ENCODE measurements around the gene NTNG1. TPM values are rescaled to one million over a fixed set of nuclear protein-coding genes. Genes with fewer than 3 reads are reported as not detected.

NTNG1 gene
- total and polyA plus RNA-seq, 2 of the 8 experiments (the other 6 are each of a cell fraction or from before 2014, with no cell fraction given), result 1.2 to 4.1 TPM

DNA sequence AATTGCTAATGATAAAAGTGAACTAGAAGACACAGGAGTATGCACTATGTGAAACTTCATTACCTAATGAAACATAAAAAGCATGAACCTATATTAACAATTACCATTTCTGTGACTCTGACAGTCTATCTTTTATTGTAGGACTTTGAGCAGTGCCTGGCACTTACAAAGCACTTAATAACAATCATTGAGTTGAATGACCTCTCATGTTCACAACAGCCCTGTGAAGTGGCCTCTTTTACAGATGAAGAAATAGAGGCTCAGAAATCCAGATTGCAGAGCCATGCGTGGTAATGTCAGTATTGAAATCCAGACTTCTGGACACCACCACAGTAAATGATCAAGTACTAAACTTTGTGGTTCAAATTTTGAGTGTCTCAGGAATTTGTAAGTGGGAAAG lies 326.4 kb downstream of the NTNG1 start:
- Histone ChIP-seq H3K4ac (replicated peaks; ENCODE audit: insufficient read length, low read depth, low read length) (no peak overlapping the region), H3K9me3 (ENCODE audit: insufficient read depth in 2 of 2, low read depth in 1 of 2, low read length in 1 of 2) (no peaks in the 10 kb centered on the region), H3K18ac (ENCODE audit: extremely low read depth, low read length) (no peak overlapping the region), H3K4me1 (replicated peaks in 1 of 4; ENCODE audit: control insufficient read depth in 3 of 4, insufficient read depth in 4 of 4, low read length in 3 of 4) (no peaks in the 10 kb centered on the region), H3K9ac (replicated peaks in 1 of 4; ENCODE audit: extremely low read depth in 1 of 4, low read depth in 3 of 4, low read length in 3 of 4) (no peak overlapping the region), H4K91ac (replicated peaks; ENCODE audit: insufficient read length, low read length) (no peak overlapping the region), H2BK15ac (ENCODE audit: low read length) (no peak overlapping the region), H3K4me2 (ENCODE audit: insufficient read depth in 1 of 2, low read depth in 2 of 2, low read length in 2 of 2) (no peak overlapping the region), H3K4me3 (ENCODE audit: extremely low read depth in 1 of 4, insufficient read depth in 2 of 4, low read depth in 3 of 4, low read length in 4 of 4) (no peak overlapping the region), H2BK12ac (ENCODE audit: low read depth, low read length) (no peak overlapping the region), H3K27me3 (replicated peaks in 1 of 4; ENCODE audit: control insufficient read depth in 3 of 4, extremely low read depth in 1 of 4, insufficient read depth in 3 of 4, low read length in 3 of 4) (no peaks in the 10 kb centered on the region), H3K27ac (ENCODE audit: low read depth, low read length) (no peak overlapping the region), H4K20me1 (replicated peaks in 1 of 2; ENCODE audit: control insufficient read depth in 1 of 2, insufficient read depth in 2 of 2, low read length in 2 of 2) (no peaks in the 10 kb centered on the region), H3K23ac (ENCODE audit: insufficient read length) (no peak overlapping the region), H3K79me2 (ENCODE audit: control insufficient read depth in 1 of 2, insufficient read depth in 2 of 2, low read length in 2 of 2) (no peaks in the 10 kb centered on the region), H4K8ac (ENCODE audit: extremely low read depth, insufficient read depth, low read length) (no peak overlapping the region), H3K79me1 (ENCODE audit: low read depth, low read length) (no peaks in the 10 kb centered on the region), H4K5ac (ENCODE audit: insufficient read length, low read depth, low read length) (no peak overlapping the region), H3K23me2 (ENCODE audit: low read depth, low read length) (no peaks in the 10 kb centered on the region), H2BK20ac (ENCODE audit: low read length) (no peak overlapping the region), H2AFZ (ENCODE audit: low read length) (no peak overlapping the region), H3K36me3 (ENCODE audit: control insufficient read depth in 2 of 4, insufficient read depth in 4 of 4, low read length in 3 of 4) (no peaks in the 10 kb centered on the region), H3K56ac (replicated peaks; ENCODE audit: insufficient read length, low read depth, low read length) (no peak overlapping the region), H3K14ac (ENCODE audit: insufficient read length) (no peak overlapping the region), H2BK5ac (ENCODE audit: low read depth, low read length) (no peak overlapping the region), H2AK5ac (ENCODE audit: low read depth, low read length) (no peak overlapping the region), H2BK120ac (replicated peaks; ENCODE audit: low read depth, low read length) (no peak overlapping the region)
- POLR2A ChIA-PET (ENCODE audit: partially characterized antibody), result no interaction called here
- no peak for FAIRE-seq
- 88% methylated on average over 1 of the region's 1 CpG; no CpG with 5 or more reads in 1 of the 2 experiments for WGBS, 2 experiments (ENCODE audit: extremely low coverage in 1 of 2, insufficient coverage in 1 of 2, insufficient read length in 1 of 2, insufficient replicate concordance in 2 of 2, low coverage in 1 of 2, low lambda C conversion rate in 2 of 2, missing lambda C conversion rate in 1 of 2)
- CTCF ChIA-PET (ENCODE audit: partially characterized antibody), result interaction anchor here (0.7 to 3.6 kb wide), 10 partner anchors 10 to 108 kb away, joined by 3 to 44 read pairs (median 4); no protein-coding TSS in a partner anchor
- TF ChIP-seq RBBP5 (IDR thresholded peaks at IDR 0.05; ENCODE audit: borderline replicate concordance, low read depth, low read length), result no peak
- no peak for TF ChIP-seq SAP30 (IDR thresholded peaks at IDR 0.05; ENCODE audit: insufficient read depth, insufficient replicate concordance, low read length)
- TF ChIP-seq BCL11A (IDR thresholded peaks at IDR 0.05; ENCODE audit: low read depth in 2 of 2, low read length in 2 of 2), result no peak
- no peak for TF ChIP-seq CHD2 (IDR thresholded peaks at IDR 0.05; ENCODE audit: low read length)
- no peak for TF ChIP-seq ATF3 (IDR thresholded peaks at IDR 0.05; ENCODE audit: insufficient read depth, low read depth, low read length)
- TF ChIP-seq YY1 (IDR thresholded peaks at IDR 0.05; ENCODE audit: low read depth, low read length), result no peak
- no peak for TF ChIP-seq BACH1 (IDR thresholded peaks at IDR 0.05; ENCODE audit: low read length)
- TF ChIP-seq POLR2A (IDR thresholded peaks at IDR 0.05; ENCODE audit: control extremely low read depth in 1 of 2, low read depth in 2 of 2, low read length in 2 of 2), result no peak
- TF ChIP-seq, protein P1, sequence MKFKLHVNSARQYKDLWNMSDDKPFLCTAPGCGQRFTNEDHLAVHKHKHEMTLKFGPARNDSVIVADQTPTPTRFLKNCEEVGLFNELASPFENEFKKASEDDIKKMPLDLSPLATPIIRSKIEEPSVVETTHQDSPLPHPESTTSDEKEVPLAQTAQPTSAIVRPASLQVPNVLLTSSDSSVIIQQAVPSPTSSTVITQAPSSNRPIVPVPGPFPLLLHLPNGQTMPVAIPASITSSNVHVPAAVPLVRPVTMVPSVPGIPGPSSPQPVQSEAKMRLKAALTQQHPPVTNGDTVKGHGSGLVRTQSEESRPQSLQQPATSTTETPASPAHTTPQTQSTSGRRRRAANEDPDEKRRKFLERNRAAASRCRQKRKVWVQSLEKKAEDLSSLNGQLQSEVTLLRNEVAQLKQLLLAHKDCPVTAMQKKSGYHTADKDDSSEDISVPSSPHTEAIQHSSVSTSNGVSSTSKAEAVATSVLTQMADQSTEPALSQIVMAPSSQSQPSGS (IDR thresholded peaks at IDR 0.05; ENCODE audit: low read length), result no peak
- no peak for TF ChIP-seq POLR2AphosphoS5 (IDR thresholded peaks at IDR 0.05; ENCODE audit: low read depth, low read length)
- TF ChIP-seq KDM5A (IDR thresholded peaks at IDR 0.05; ENCODE audit: low read length), result no peak
- DNase-seq (ENCODE audit: low read depth in 1 of 2, low spot score in 2 of 2), result no peak
